H9 (cell line): ENCODE data around the gene RRP12. TPM values are rescaled to one million over a fixed set of nuclear protein-coding genes. Genes with fewer than 3 reads are reported as not detected.

Source experiments
- DNase-seq: peaks from one replicate; pipeline ENCODE4 v3.0.0-alpha.2; 2017
- H2AFZ ChIP-seq: one replicate; pipeline ENCODE4 v1.6.1; 2013; ENCODE audit warnings: mild to moderate bottlenecking, low read length, control low read depth, moderate library complexity
- H2AK5ac ChIP-seq: 2 replicates; pipeline ENCODE4 v1.6.1; 2013; ENCODE audit warnings: low read length, control low read depth, mixed read lengths; ENCODE audit not compliant: insufficient read length
- H2BK120ac ChIP-seq: one replicate; pipeline ENCODE4 v1.6.1; 2013; ENCODE audit warnings: low read depth, mild to moderate bottlenecking, low read length, control low read depth, inconsistent platforms; ENCODE audit not compliant: poor library complexity, severe bottlenecking
- H2BK12ac ChIP-seq: 2 replicates; pipeline ENCODE4 v1.6.1; 2013; ENCODE audit warnings: low read length, control low read depth, mixed read lengths, low read depth; ENCODE audit not compliant: insufficient read length
- H2BK15ac ChIP-seq: 2 replicates; pipeline ENCODE4 v1.6.1; 2013; ENCODE audit warnings: low read depth, low read length, control low read depth
- H2BK20ac ChIP-seq: one replicate; pipeline ENCODE4 v1.6.1; 2013; ENCODE audit warnings: low read depth, mild to moderate bottlenecking, low read length, control low read depth, inconsistent platforms; ENCODE audit not compliant: poor library complexity, severe bottlenecking
- H2BK5ac ChIP-seq: 2 replicates; pipeline ENCODE4 v1.6.1; 2013; ENCODE audit warnings: low read length, control low read depth, mixed read lengths; ENCODE audit not compliant: insufficient read length
- H3K14ac ChIP-seq: 2 replicates; pipeline ENCODE4 v1.6.1; 2013; ENCODE audit warnings: low read length, control low read depth; ENCODE audit not compliant: insufficient read depth
- H3K18ac ChIP-seq: 2 replicates; pipeline ENCODE4 v1.6.1; 2013; ENCODE audit warnings: low read depth, mild to moderate bottlenecking, mixed read lengths, low read length, control low read depth; ENCODE audit not compliant: insufficient read length
- H3K23ac ChIP-seq: 2 replicates; pipeline ENCODE4 v1.6.1; 2013; ENCODE audit warnings: low read length, control low read depth, mixed read lengths, low read depth; ENCODE audit not compliant: insufficient read length
- H3K23me2 ChIP-seq: 2 replicates; pipeline ENCODE4 v1.6.1; 2013; ENCODE audit warnings: low read depth, mild to moderate bottlenecking, mixed read lengths, low read length, control low read depth; ENCODE audit not compliant: insufficient read length, poor library complexity, severe bottlenecking
- H3K27ac ChIP-seq: 2 replicates; pipeline ENCODE4 v1.5.1; 2013; ENCODE audit warnings: low read length, control low read depth, mixed read lengths, low read depth; ENCODE audit not compliant: insufficient read length
- H3K27me3 ChIP-seq: 2 replicates; pipeline ENCODE4 v1.6.1; 2013; ENCODE audit warnings: low read length, control low read depth, inconsistent platforms; ENCODE audit not compliant: insufficient read depth
- H3K4ac ChIP-seq: 2 replicates; pipeline ENCODE4 v1.6.1; 2013; ENCODE audit warnings: low read depth, mild to moderate bottlenecking, control low read depth, inconsistent platforms, low read length, moderate library complexity
- H3K4me1 ChIP-seq: 2 replicates; pipeline ENCODE4 v1.6.1; 2013; ENCODE audit warnings: low read length, control low read depth, inconsistent platforms; ENCODE audit not compliant: insufficient read depth
- H3K4me2 ChIP-seq: 2 replicates; pipeline ENCODE4 v1.6.1; 2013; ENCODE audit warnings: low read length, control low read depth, mixed read lengths; ENCODE audit not compliant: insufficient read length, insufficient read depth
- H3K56ac ChIP-seq: 2 replicates; pipeline ENCODE4 v1.6.1; 2013; ENCODE audit warnings: low read depth, mild to moderate bottlenecking, mixed read lengths, low read length, control low read depth; ENCODE audit not compliant: insufficient read length
- H3K79me1 ChIP-seq: 2 replicates; pipeline ENCODE4 v1.6.1; 2013; ENCODE audit warnings: low read depth, mild to moderate bottlenecking, moderate library complexity, low read length, control low read depth, inconsistent platforms; ENCODE audit not compliant: insufficient read depth, poor library complexity, severe bottlenecking
- H3K79me2 ChIP-seq: 2 replicates; pipeline ENCODE4 v1.6.1; 2013; ENCODE audit warnings: low read length, control low read depth, inconsistent platforms; ENCODE audit not compliant: insufficient read depth
- H3K9ac ChIP-seq: 2 replicates; pipeline ENCODE4 v1.6.1; 2013; ENCODE audit warnings: low read length, control low read depth, mixed read lengths; ENCODE audit not compliant: insufficient read length; ENCODE audit errors: extremely low read depth
- H3K9me3 ChIP-seq: one replicate; pipeline ENCODE4 v1.6.1; 2013; ENCODE audit warnings: low read depth, low read length, inconsistent platforms; ENCODE audit not compliant: control insufficient read depth
- H3T11ph ChIP-seq: one replicate; pipeline ENCODE4 v1.6.1; 2013; ENCODE audit warnings: mild to moderate bottlenecking, low read length, control low read depth, inconsistent platforms
- H4K20me1 ChIP-seq: one replicate; pipeline ENCODE4 v1.6.1; 2013; ENCODE audit not compliant: control insufficient read depth, insufficient read length, insufficient read depth
- H4K5ac ChIP-seq: 2 replicates; pipeline ENCODE4 v1.6.1; 2013; ENCODE audit warnings: low read depth, mild to moderate bottlenecking, mixed read lengths, low read length, control low read depth; ENCODE audit not compliant: insufficient read length
- H4K8ac ChIP-seq: replicated peaks from 2 replicates; pipeline ENCODE4 v1.6.1; 2013; ENCODE audit warnings: low read length, control low read depth, mixed read lengths, low read depth; ENCODE audit not compliant: insufficient read length
- H4K91ac ChIP-seq: 2 replicates; pipeline ENCODE4 v1.6.1; 2013; ENCODE audit warnings: low read depth, mild to moderate bottlenecking, moderate library complexity, mixed read lengths, low read length, control low read depth; ENCODE audit not compliant: insufficient read length
- H3K27ac Mint-ChIP-seq, 3 experiments: 2 replicates in 2 of 3; 3 replicates in 1 of 3; pipeline ENCODE4 v1.8.0; 2020 to 2021; ENCODE audit warnings: mixed read lengths in 3 of 3, mild to moderate bottlenecking in 1 of 3, moderate library complexity in 1 of 3
- H3K27me3 Mint-ChIP-seq: 2 replicates; pipeline ENCODE4 v1.8.0; 2021; ENCODE audit warnings: low read depth, mild to moderate bottlenecking, moderate library complexity, mixed read lengths
- H3K36me3 Mint-ChIP-seq, 3 experiments: 2 replicates in 2 of 3; 3 replicates in 1 of 3; pipeline ENCODE4 v1.8.0; 2020 to 2021; ENCODE audit warnings: low read depth in 3 of 3, mixed read lengths in 3 of 3; ENCODE audit not compliant: insufficient read depth in 1 of 3
- H3K4me1 Mint-ChIP-seq, 2 experiments: 2 replicates each; pipeline ENCODE4 v1.8.0; 2020; ENCODE audit warnings: mixed read lengths in 2 of 2
- H3K4me3 Mint-ChIP-seq, 2 experiments: 2 replicates in 1 of 2; 3 replicates in 1 of 2; pipeline ENCODE4 v1.8.0; 2020 to 2021; ENCODE audit warnings: mild to moderate bottlenecking in 2 of 2, mixed read lengths in 2 of 2, moderate library complexity in 1 of 2
- H3K9me3 Mint-ChIP-seq, 2 experiments: 2 replicates in 1 of 2; 3 replicates in 1 of 2; pipeline ENCODE4 v1.8.0; 2020; ENCODE audit warnings: mild to moderate bottlenecking in 2 of 2, mixed read lengths in 2 of 2, moderate library complexity in 1 of 2
- WGBS: extraction: QIAGEN DNeasy Blood & Tissue Kit; methylation state at CpG from one replicate; pipeline ENCODE4 v1.1.7; 2013; ENCODE audit warnings: missing lambda C conversion rate, low lambda C conversion rate, mixed read lengths; ENCODE audit not compliant: insufficient read length; ENCODE audit errors: extremely low coverage; 5-methylcytosine and 5-hydroxymethylcytosine counted together
- total RNA-seq: library from RNA; stranded (reverse); gene quantifications from 2 replicates; pipeline ENCODE4 v1.2.1, GENCODE V29; 2021
- TF ChIP-seq, protein P1 (sequence below): fragments of 200-600 bp; sonication (generic); conservative IDR thresholded peaks from 3 replicates; pipeline ENCODE4 v1.8.0; 2021; ENCODE audit warnings: antibody characterized with exemption, mild to moderate bottlenecking

Gene RRP12
- total RNA-seq, 1 experiment from 2014 or later = 71.6 TPM

DNA sequence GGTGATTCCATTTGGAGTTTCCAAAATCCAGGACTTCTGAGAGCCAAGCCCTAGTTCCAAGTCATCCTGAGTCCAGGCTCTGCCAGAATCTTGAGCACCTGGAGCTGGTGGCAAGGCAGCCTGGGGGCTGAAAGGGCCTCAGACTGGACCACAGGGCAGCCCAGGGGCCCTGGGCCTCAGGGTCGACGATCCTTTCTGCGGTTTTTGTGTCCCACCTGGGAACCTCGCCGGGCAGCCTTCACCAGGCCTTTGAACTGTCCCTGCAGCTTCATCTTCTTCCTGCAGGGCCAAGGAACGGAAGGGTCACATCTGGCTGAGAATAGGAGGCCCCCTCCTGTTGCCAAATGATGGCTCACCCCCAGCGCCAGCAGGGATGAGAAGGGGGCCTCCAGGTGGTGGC, 44.2 kb downstream of the RRP12 start:
- Histone ChIP-seq H3K79me2 (no peaks in the 10 kb centered on the region), H4K91ac (no peak overlapping the region), H3K56ac (no peak overlapping the region), H3K18ac (no peak overlapping the region), H3K4me2 (no peak overlapping the region), H3K23ac (no peak overlapping the region), H4K5ac (no peak overlapping the region), H2BK20ac (no peak overlapping the region), H2BK15ac (no peak overlapping the region), H3K23me2 (no peaks in the 10 kb centered on the region), H2BK5ac (no peak overlapping the region), H2AK5ac (no peak overlapping the region), H3K9me3 (no peaks in the 10 kb centered on the region), H4K8ac (no peak overlapping the region), H3K4ac (no peak overlapping the region), H3K79me1 (no peaks in the 10 kb centered on the region), H3T11ph (no peak overlapping the region), H2BK120ac (no peak overlapping the region), H3K14ac (no peak overlapping the region), H2BK12ac (no peak overlapping the region), H2AFZ (no peak overlapping the region), H3K27me3 (no peaks in the 10 kb centered on the region), H4K20me1 (no peaks in the 10 kb centered on the region), H3K27ac (no peak overlapping the region), H3K4me1 (no peaks in the 10 kb centered on the region), H3K9ac (no peak overlapping the region)
- no CpG with 5 or more reads among the region's 7 CpGs for WGBS
- H3K4me1 Mint-ChIP-seq = peaks cover 5 to 7% of the 10 kb centered on the region in 2 experiments
- no peak overlapping the region for H3K27ac Mint-ChIP-seq
- H3K27me3 Mint-ChIP-seq = no peaks in the 10 kb centered on the region; the same call in 1 of the 2 replicates
- H3K36me3 Mint-ChIP-seq = peaks cover 18 to 78% (median 34%) of the 10 kb centered on the region in 3 experiments; a peak in 6 of 7 replicates
- TF ChIP-seq, protein P1, sequence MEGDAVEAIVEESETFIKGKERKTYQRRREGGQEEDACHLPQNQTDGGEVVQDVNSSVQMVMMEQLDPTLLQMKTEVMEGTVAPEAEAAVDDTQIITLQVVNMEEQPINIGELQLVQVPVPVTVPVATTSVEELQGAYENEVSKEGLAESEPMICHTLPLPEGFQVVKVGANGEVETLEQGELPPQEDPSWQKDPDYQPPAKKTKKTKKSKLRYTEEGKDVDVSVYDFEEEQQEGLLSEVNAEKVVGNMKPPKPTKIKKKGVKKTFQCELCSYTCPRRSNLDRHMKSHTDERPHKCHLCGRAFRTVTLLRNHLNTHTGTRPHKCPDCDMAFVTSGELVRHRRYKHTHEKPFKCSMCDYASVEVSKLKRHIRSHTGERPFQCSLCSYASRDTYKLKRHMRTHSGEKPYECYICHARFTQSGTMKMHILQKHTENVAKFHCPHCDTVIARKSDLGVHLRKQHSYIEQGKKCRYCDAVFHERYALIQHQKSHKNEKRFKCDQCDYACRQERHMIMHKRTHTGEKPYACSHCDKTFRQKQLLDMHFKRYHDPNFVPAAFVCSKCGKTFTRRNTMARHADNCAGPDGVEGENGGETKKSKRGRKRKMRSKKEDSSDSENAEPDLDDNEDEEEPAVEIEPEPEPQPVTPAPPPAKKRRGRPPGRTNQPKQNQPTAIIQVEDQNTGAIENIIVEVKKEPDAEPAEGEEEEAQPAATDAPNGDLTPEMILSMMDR = no peak
- no peak overlapping the region for H3K4me3 Mint-ChIP-seq
- H3K9me3 Mint-ChIP-seq = no peaks in the 10 kb centered on the region
- no peak for DNase-seq
